Activated CD4-positive, alpha-beta memory T cell treated with anti-CD3 and anti-CD28 coated beads, Interleukin-2, amount 10 ng/mL, durations not matched to agents 7 days and 5 days (primary cell): ENCODE data around the gene GSTK1. TPM values are rescaled to one million over a fixed set of nuclear protein-coding genes. Genes with fewer than 3 reads are reported as not detected.
"Not testable (repeated sequence)": the region's sequence is repeated elsewhere in the genome, so short reads cannot be mapped to it uniquely, and the experiment has no call there.

ENCODE experiments used
- CTCF ChIA-PET: fragments of 350-600 bp; sonication (Branson Sonifier 250); formaldehyde crosslinking; loops from one replicate; lab custom pipeline; 2021; ENCODE audit warnings: antibody characterized with exemption, inconsistent platforms; lab: Charles Lee
- POLR2A ChIA-PET: fragments of 350-600 bp; sonication (Branson Sonifier 250); formaldehyde crosslinking; loops from one replicate; lab custom pipeline; 2021; ENCODE audit warnings: antibody characterized with exemption; lab: Charles Lee
- DNase-seq: peaks from one replicate; pipeline ENCODE4 v3.0.0-alpha.2; 2020
- H3K27ac Mint-ChIP-seq: one replicate; pipeline ENCODE4 v1.8.0; 2021; ENCODE audit warnings: mild to moderate bottlenecking, mixed read lengths
- H3K27me3 Mint-ChIP-seq: one replicate; pipeline ENCODE4 v1.8.0; 2021; ENCODE audit warnings: mixed read lengths
- H3K36me3 Mint-ChIP-seq: one replicate; pipeline ENCODE4 v1.8.0; 2021; ENCODE audit warnings: low read depth, mixed read lengths
- H3K4me1 Mint-ChIP-seq: one replicate; pipeline ENCODE4 v1.8.0; 2021; ENCODE audit warnings: mixed read lengths
- H3K4me3 Mint-ChIP-seq: one replicate; pipeline ENCODE4 v1.8.0; 2021; ENCODE audit warnings: mild to moderate bottlenecking, mixed read lengths
- H3K9me3 Mint-ChIP-seq: one replicate; pipeline ENCODE4 v1.8.0; 2021; ENCODE audit warnings: mixed read lengths
- total RNA-seq, 2 experiments: library from RNA; stranded (reverse); gene quantifications; one replicate each; pipeline ENCODE4 v1.2.3, GENCODE V29; 2021

The GSTK1 gene
- total RNA-seq, 2 experiments from 2014 or later = 502 to 518 TPM

GRCh38 chr7:143288836-143289235 is 25.6 kb downstream of the GSTK1 start:
- Mint-ChIP-seq H3K4me3 (peak overlapping the region; percentile 89), H3K36me3 (peaks cover 56% of the 10 kb centered on the region)
- CTCF ChIA-PET = interaction anchor here (0.8 to 14.0 kb wide), 9 partner anchors 9 to 91 kb away, joined by 4 to 250 read pairs (median 11); partner anchors contain the start of gene GSTK1

GRCh38 chr7:143289421-143289820 is 26.2 kb downstream of the GSTK1 start:
- Mint-ChIP-seq H3K4me3 (peak overlapping the region; percentile 89), H3K4me1 (peaks cover 54% of the 10 kb centered on the region), H3K9me3 (peaks cover 7% of the 10 kb centered on the region), H3K27me3 (no peaks in the 10 kb centered on the region), H3K27ac (peak overlapping the region; percentile 79), H3K36me3 (peaks cover 62% of the 10 kb centered on the region)
- CTCF ChIA-PET = interaction anchor here (0.7 to 14.0 kb wide), 5 partner anchors 10 to 56 kb away, joined by 3 to 250 read pairs (median 6); partner anchors contain the start of gene GSTK1
- POLR2A ChIA-PET = interaction anchor here (0.6 to 5.2 kb wide), 12 partner anchors 8 to 93 kb away, joined by 3 to 43 read pairs (median 4); partner anchors contain the start of gene GSTK1
- no peak for DNase-seq

More at GRCh38 chr7:143288836-143289235, 25.6 kb downstream of the GSTK1 start:
- Mint-ChIP-seq H3K27me3 (no peaks in the 10 kb centered on the region), H3K9me3 (peaks cover 7% of the 10 kb centered on the region), H3K27ac (peak overlapping the region; percentile 79), H3K4me1 (peaks cover 53% of the 10 kb centered on the region)
- POLR2A ChIA-PET = interaction anchor here (0.8 to 2.5 kb wide), 22 partner anchors 7 to 481 kb away, joined by 3 to 56 read pairs (median 8); partner anchors contain the start of gene GSTK1
- no peak for DNase-seq

GRCh38 chr7:143289888-143290287 is 26.6 kb downstream of the GSTK1 start:
- POLR2A ChIA-PET = interaction anchor here (0.6 to 5.2 kb wide), 12 partner anchors 8 to 92 kb away, joined by 3 to 43 read pairs (median 4); partner anchors contain the start of gene GSTK1
- H3K36me3 Mint-ChIP-seq = peaks cover 67% of the 10 kb centered on the region

GRCh38 chr7:143290293-143290692 is 27.1 kb downstream of the GSTK1 start:
- DNase-seq = no peak
- Mint-ChIP-seq H3K4me3 (peak overlapping the region; percentile 89), H3K4me1 (peaks cover 61% of the 10 kb centered on the region), H3K9me3 (peaks cover 7% of the 10 kb centered on the region), H3K27ac (peak overlapping the region; percentile 79), H3K27me3 (no peaks in the 10 kb centered on the region), H3K36me3 (peaks cover 71% of the 10 kb centered on the region)
- POLR2A ChIA-PET = interaction anchor here (0.6 to 5.2 kb wide), 7 partner anchors 9 to 92 kb away, joined by 3 to 43 read pairs (median 6); partner anchors contain the start of gene GSTK1
- CTCF ChIA-PET = interaction anchor here (1.9 to 14.0 kb wide), 3 partner anchors 10 to 55 kb away, joined by 6 to 250 read pairs (median 31); no protein-coding TSS in a partner anchor

More at GRCh38 chr7:143289888-143290287, 26.6 kb downstream of the GSTK1 start:
- DNase-seq, H3K27me3 Mint-ChIP-seq, H3K9me3 Mint-ChIP-seq: not testable (repeated sequence)
- Mint-ChIP-seq H3K4me3 (peak overlapping the region; percentile 89), H3K27ac (peak overlapping the region; percentile 79), H3K4me1 (peaks cover 57% of the 10 kb centered on the region)
- CTCF ChIA-PET = interaction anchor here (0.7 to 14.0 kb wide), 5 partner anchors 10 to 55 kb away, joined by 3 to 250 read pairs (median 6); partner anchors contain the start of gene GSTK1

- H3K4me1 Mint-ChIP-seq = peaks cover 70% of the 10 kb centered on the region
- ChIA-PET POLR2A (interaction anchor here (1.0 to 5.2 kb wide), 3 partner anchors 29 to 53 kb away, joined by 3 to 43 read pairs (median 11); partner anchors contain the start of gene GSTK1), CTCF (interaction anchor here (0.6 to 14.0 kb wide), 8 partner anchors 9 to 77 kb away, joined by 3 to 250 read pairs (median 4); no protein-coding TSS in a partner anchor)
- peaks cover under 1% of the 10 kb centered on the region for H3K9me3 Mint-ChIP-seq
- H3K27ac Mint-ChIP-seq = no peak overlapping the region
- H3K27me3 Mint-ChIP-seq = no peaks in the 10 kb centered on the region
- peaks cover 86% of the 10 kb centered on the region for H3K36me3 Mint-ChIP-seq
- no peak for DNase-seq
- no peak overlapping the region for H3K4me3 Mint-ChIP-seq
Observed at GRCh38 chr7:143292876-143293275, 29.6 kb downstream of the GSTK1 start.

- ChIA-PET CTCF (interaction anchor here (1.0 to 14.0 kb wide), 9 partner anchors 9 to 76 kb away, joined by 3 to 250 read pairs (median 4); partner anchors contain the start of gene GSTK1), POLR2A (interaction anchor here (0.7 to 2.5 kb wide), 6 partner anchors 8 to 84 kb away, joined by 3 to 15 read pairs (median 8); partner anchors contain the start of genes CASP2 and GSTK1)
- Mint-ChIP-seq H3K36me3 (peaks cover 90% of the 10 kb centered on the region), H3K27ac (peak overlapping the region; percentile 71), H3K27me3 (no peaks in the 10 kb centered on the region), H3K4me1 (peaks cover 78% of the 10 kb centered on the region), H3K4me3 (no peak overlapping the region), H3K9me3 (no peaks in the 10 kb centered on the region)
- no peak for DNase-seq
Observed at GRCh38 chr7:143295870-143296269, 32.6 kb downstream of the GSTK1 start.

GRCh38 chr7:143296686-143297085 is 33.4 kb downstream of the GSTK1 start:
- Mint-ChIP-seq H3K9me3 (no peaks in the 10 kb centered on the region), H3K27me3 (no peaks in the 10 kb centered on the region), H3K27ac (peak overlapping the region; percentile 71), H3K36me3 (peaks cover 91% of the 10 kb centered on the region), H3K4me1 (peaks cover 79% of the 10 kb centered on the region), H3K4me3 (no peak overlapping the region)
- DNase-seq = no peak
- ChIA-PET POLR2A (interaction anchor here (0.7 to 2.2 kb wide), 5 partner anchors 9 to 83 kb away, joined by 4 to 15 read pairs (median 8); partner anchors contain the start of genes CASP2 and GSTK1), CTCF (interaction anchor here (0.7 to 14.0 kb wide), 8 partner anchors 10 to 83 kb away, joined by 3 to 250 read pairs (median 4); partner anchors contain the start of gene GSTK1)

GRCh38 chr7:143299346-143299745 is 36.1 kb downstream of the GSTK1 start:
- Mint-ChIP-seq H3K9me3 (no peaks in the 10 kb centered on the region), H3K4me3 (no peak overlapping the region), H3K4me1 (peaks cover 72% of the 10 kb centered on the region), H3K27me3 (no peaks in the 10 kb centered on the region), H3K27ac (peak overlapping the region; percentile 47), H3K36me3 (peaks cover 92% of the 10 kb centered on the region)
- CTCF ChIA-PET = interaction anchor here (0.7 to 14.0 kb wide), 27 partner anchors 9 to 118 kb away, joined by 3 to 250 read pairs (median 5); partner anchors contain the start of genes CASP2, CLCN1 and GSTK1
- POLR2A ChIA-PET = interaction anchor here (0.9 to 2.2 kb wide), 9 partner anchors 10 to 81 kb away, joined by 3 to 10 read pairs (median 5); partner anchors contain the start of genes CASP2 and GSTK1
- DNase-seq = no peak

GRCh38 chr7:143299840-143300239 is 36.6 kb downstream of the GSTK1 start:
- H3K36me3 Mint-ChIP-seq = peaks cover 92% of the 10 kb centered on the region
- peak overlapping the region; percentile 47 for H3K27ac Mint-ChIP-seq
- ChIA-PET CTCF (interaction anchor here (0.7 to 14.0 kb wide), 28 partner anchors 9 to 117 kb away, joined by 3 to 250 read pairs (median 5); partner anchors contain the start of genes CASP2, CLCN1 and GSTK1), POLR2A (interaction anchor here (0.9 to 2.2 kb wide), 9 partner anchors 9 to 81 kb away, joined by 3 to 10 read pairs (median 5); partner anchors contain the start of genes CASP2 and GSTK1)
- peak; percentile 67 for DNase-seq
- H3K4me3 Mint-ChIP-seq = no peak overlapping the region
- H3K4me1 Mint-ChIP-seq = peaks cover 72% of the 10 kb centered on the region
- no peaks in the 10 kb centered on the region for H3K27me3 Mint-ChIP-seq
- H3K9me3 Mint-ChIP-seq = no peaks in the 10 kb centered on the region

- Mint-ChIP-seq H3K27ac (no peak overlapping the region), H3K4me1 (peaks cover 70% of the 10 kb centered on the region)
- CTCF ChIA-PET = interaction anchor here (0.9 to 14.0 kb wide), 12 partner anchors 8 to 78 kb away, joined by 3 to 250 read pairs (median 6); no protein-coding TSS in a partner anchor
Observed at GRCh38 chr7:143300959-143301935, 38.0 kb downstream of the GSTK1 start.

GRCh38 chr7:143303733-143304132 is 40.5 kb downstream of the GSTK1 start:
- H3K27ac Mint-ChIP-seq = no peak overlapping the region
- H3K36me3 Mint-ChIP-seq = peaks cover 94% of the 10 kb centered on the region
- DNase-seq = no peak
- no peaks in the 10 kb centered on the region for H3K27me3 Mint-ChIP-seq
- no peak overlapping the region for H3K4me3 Mint-ChIP-seq
- POLR2A ChIA-PET = interaction anchor here (0.8 to 3.5 kb wide), 3 partner anchors 10 to 64 kb away, joined by 3 to 11 read pairs (median 4); no protein-coding TSS in a partner anchor
- H3K9me3 Mint-ChIP-seq = peaks cover 6% of the 10 kb centered on the region
- H3K4me1 Mint-ChIP-seq = peaks cover 74% of the 10 kb centered on the region
- CTCF ChIA-PET = interaction anchor here (1.7 to 10.3 kb wide), 2 partner anchors 8 to 62 kb away, joined by 4 to 149 read pairs; no protein-coding TSS in a partner anchor

More at GRCh38 chr7:143300959-143301935, 38.0 kb downstream of the GSTK1 start:
- H3K9me3 Mint-ChIP-seq = no peaks in the 10 kb centered on the region
- H3K36me3 Mint-ChIP-seq = peaks cover 91% of the 10 kb centered on the region
- H3K27me3 Mint-ChIP-seq = no peaks in the 10 kb centered on the region
- DNase-seq = no peak
- POLR2A ChIA-PET = interaction anchor here (0.7 to 1.7 kb wide), 4 partner anchors 8 to 79 kb away, joined by 3 to 8 read pairs (median 4); partner anchors contain the start of gene CASP2
- no peak overlapping the region for H3K4me3 Mint-ChIP-seq
